ENCODE results near the gene RASSF6.
"Not testable (repeated sequence)": the region's sequence is repeated elsewhere in the genome, so short reads cannot be mapped to it uniquely, and the experiment has no call there.

The RASSF6 gene

GRCh38 chr4:73609706-73610105 is 10.5 kb downstream of the RASSF6 start:
- no peak for DNase-seq (ENCODE audit: low spot score)

GRCh38 chr4:73608689-73609594 is 11.3 kb downstream of the RASSF6 start:
- DNase-seq (ENCODE audit: low spot score), result no peak

GRCh38 chr4:73607375-73608033 is 12.7 kb downstream of the RASSF6 start:
- DNase-seq (ENCODE audit: low spot score), result peak; percentile 33

GRCh38 chr4:73606465-73606974 is 13.7 kb downstream of the RASSF6 start:
- no peak for DNase-seq (ENCODE audit: low spot score)

- DNase-seq (ENCODE audit: low spot score), result no peak
Observed at GRCh38 chr4:73603854-73604584, 16.2 kb downstream of the RASSF6 start.

GRCh38 chr4:73603271-73603710 is 16.9 kb downstream of the RASSF6 start:
- DNase-seq (ENCODE audit: low spot score), result no peak

- no peak for DNase-seq (ENCODE audit: low spot score)
Observed at GRCh38 chr4:73600954-73601353, 19.3 kb downstream of the RASSF6 start.

- no peak for DNase-seq (ENCODE audit: low spot score)
Observed at GRCh38 chr4:73599182-73599581, 21.1 kb downstream of the RASSF6 start.

GRCh38 chr4:73597594-73597993 is 22.6 kb downstream of the RASSF6 start:
- DNase-seq (ENCODE audit: low spot score), result no peak

- DNase-seq (ENCODE audit: low spot score), result not testable (repeated sequence)
Observed at GRCh38 chr4:73597183-73597582, 23.1 kb downstream of the RASSF6 start.

- no peak for DNase-seq (ENCODE audit: low spot score)
Observed at GRCh38 chr4:73596001-73596400, 24.2 kb downstream of the RASSF6 start.

- no peak for DNase-seq (ENCODE audit: low spot score)
Observed at GRCh38 chr4:73593631-73594241, 26.5 kb downstream of the RASSF6 start.

GRCh38 chr4:73589887-73590801 is 30.1 kb downstream of the RASSF6 start:
- no peak for DNase-seq (ENCODE audit: low spot score)

GRCh38 chr4:73589261-73589847 is 30.9 kb downstream of the RASSF6 start:
- DNase-seq (ENCODE audit: low spot score), result no peak

- DNase-seq (ENCODE audit: low spot score), result no peak
Observed at GRCh38 chr4:73588613-73589012, 31.6 kb downstream of the RASSF6 start.

GRCh38 chr4:73586666-73587065 is 33.6 kb downstream of the RASSF6 start:
- DNase-seq (ENCODE audit: low spot score), result no peak

GRCh38 chr4:73586040-73586439 is 34.2 kb downstream of the RASSF6 start:
- DNase-seq (ENCODE audit: low spot score), result no peak

GRCh38 chr4:73585345-73585744 is 34.9 kb downstream of the RASSF6 start:
- no peak for DNase-seq (ENCODE audit: low spot score)

- DNase-seq (ENCODE audit: low spot score), result no peak
Observed at GRCh38 chr4:73583666-73584065, 36.6 kb downstream of the RASSF6 start.

GRCh38 chr4:73577371-73577770 is 42.9 kb downstream of the RASSF6 start:
- no peak for DNase-seq (ENCODE audit: low spot score)
